GM23248 (cell line): ENCODE data around the gene ELK3.

Source experiments
- EZH2 ChIP-seq: fragments of 200-600 bp; sonication (generic); IDR thresholded peaks from 2 replicates; pipeline ENCODE4 v1.6.1; 2018; ENCODE audit warnings: antibody characterized with exemption, mild to moderate bottlenecking; ENCODE audit not compliant: insufficient read depth, poor library complexity, severe bottlenecking
- EZH2phosphoT487 ChIP-seq: fragments of 200-600 bp; sonication (generic); IDR thresholded peaks from 2 replicates; pipeline ENCODE4 v1.6.1; 2018; ENCODE audit warnings: antibody characterized with exemption, moderate library complexity, mild to moderate bottlenecking, low read depth; ENCODE audit not compliant: insufficient read depth

GRCh38 chr12:96230646-96231045 is 36.5 kb downstream of the ELK3 start:
- TF ChIP-seq EZH2 (no peak), EZH2phosphoT487 (no peak)
